ENCODE measurements around the gene USP54. TPM values are rescaled to one million over a fixed set of nuclear protein-coding genes. Genes with fewer than 3 reads are reported as not detected.
A peak's percentile ranks its signal among the peaks of the same experiment; 100 is the strongest.

The USP54 gene
- total and polyA plus RNA-seq, 2 experiments from 2014 or later, result 15.1 to 27.4 TPM

GRCh38 chr10:73512207-73512743 is 78.9 kb downstream of the USP54 start:
- no peaks in the 10 kb centered on the region for H3K27me3 ChIP-seq (ENCODE audit: insufficient read depth)
- no peaks in the 10 kb centered on the region for H4K20me1 ChIP-seq (replicated peaks; ENCODE audit: insufficient read depth)
- TF ChIP-seq STAT1 (IDR thresholded peaks at IDR 0.05; ENCODE audit: unreplicated experiment) (no peak), JUNB (IDR thresholded peaks at IDR 0.05; ENCODE audit: unreplicated experiment) (no peak), POLR2AphosphoS5 (IDR thresholded peaks at IDR 0.05; ENCODE audit: low read depth) (no peak)
- Mint-ChIP-seq H3K27ac (no peak overlapping the region), H3K27me3 (ENCODE audit: insufficient read depth, low read depth, poor library complexity) (peaks cover 2% of the 10 kb centered on the region), H3K9me3 (no peaks in the 10 kb centered on the region), H3K36me3 (ENCODE audit: low read depth) (peaks cover 17% of the 10 kb centered on the region), H3K4me1 (no peaks in the 10 kb centered on the region), H3K4me3 (no peak overlapping the region)
- H3K4me2 ChIP-seq, result no peak overlapping the region
- DNase-seq (ENCODE audit: low spot score), result no peak
- H3F3A ChIP-seq (replicated peaks; ENCODE audit: low read depth), result no peaks in the 10 kb centered on the region
- H3K36me3 ChIP-seq (ENCODE audit: insufficient read depth), result no peaks in the 10 kb centered on the region
- H3K79me2 ChIP-seq (replicated peaks; ENCODE audit: insufficient read depth), result no peaks in the 10 kb centered on the region
- no peak overlapping the region for H3K4me3 ChIP-seq
- ATAC-seq, result no peak
- H3K4me1 ChIP-seq (ENCODE audit: insufficient read depth), result no peaks in the 10 kb centered on the region
- no peak overlapping the region for H2AFZ ChIP-seq
- no peak overlapping the region for H3K27ac ChIP-seq (ENCODE audit: low read depth)
- no peaks in the 10 kb centered on the region for H3K9me2 ChIP-seq (ENCODE audit: insufficient read depth)

DNA sequence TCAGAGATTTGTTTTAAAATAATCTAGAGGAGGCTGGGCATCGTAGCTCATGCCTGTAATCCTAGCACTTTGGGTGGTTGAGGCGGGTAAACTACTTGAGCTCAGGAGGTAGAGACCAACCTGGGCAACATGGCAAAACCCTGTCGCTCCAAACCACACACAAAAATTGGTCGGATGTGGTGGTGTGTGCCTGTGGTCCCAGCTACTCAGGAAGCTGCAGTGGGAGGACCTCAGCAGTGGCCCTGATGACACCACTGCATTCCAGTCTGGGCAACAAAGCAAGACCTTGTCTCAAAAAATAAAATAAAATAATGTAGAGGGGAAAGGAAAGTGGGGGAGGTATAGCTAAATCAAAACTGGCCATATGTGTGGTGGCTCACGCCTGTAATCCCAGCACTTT is 81.4 kb downstream of the USP54 start:
- Histone ChIP-seq H3K27me3 (ENCODE audit: insufficient read depth) (no peaks in the 10 kb centered on the region), H3K79me2 (replicated peaks; ENCODE audit: insufficient read depth) (no peaks in the 10 kb centered on the region), H3K36me3 (ENCODE audit: insufficient read depth) (no peaks in the 10 kb centered on the region), H3K9me2 (ENCODE audit: insufficient read depth) (no peaks in the 10 kb centered on the region), H4K20me1 (replicated peaks; ENCODE audit: insufficient read depth) (no peaks in the 10 kb centered on the region), H3K4me3 (no peak overlapping the region), H3F3A (replicated peaks; ENCODE audit: low read depth) (no peaks in the 10 kb centered on the region), H3K4me1 (ENCODE audit: insufficient read depth) (peaks cover 19% of the 10 kb centered on the region), H3K27ac (ENCODE audit: low read depth) (no peak overlapping the region), H3K4me2 (no peak overlapping the region), H2AFZ (no peak overlapping the region)
- Mint-ChIP-seq H3K4me1 (peaks cover 20% of the 10 kb centered on the region), H3K36me3 (ENCODE audit: low read depth) (peaks cover 13% of the 10 kb centered on the region), H3K27ac (no peak overlapping the region), H3K4me3 (no peak overlapping the region), H3K9me3 (no peaks in the 10 kb centered on the region), H3K27me3 (ENCODE audit: insufficient read depth, low read depth, poor library complexity) (peaks cover 5% of the 10 kb centered on the region)
- DNase-seq (ENCODE audit: low spot score) (no peak), ATAC-seq (no peak)
- TF ChIP-seq ZNF114 (CRISPR knock-in tag; IDR thresholded peaks at IDR 0.05), result no peak
- TF ChIP-seq JUNB (IDR thresholded peaks at IDR 0.05; ENCODE audit: unreplicated experiment), result no peak
- TF ChIP-seq CREB1 (CRISPR knock-in tag; IDR thresholded peaks at IDR 0.05; ENCODE audit: low read depth), result no peak
- no peak for TF ChIP-seq NANOG (IDR thresholded peaks at IDR 0.05; ENCODE audit: borderline replicate concordance)
- TF ChIP-seq EZH2phosphoT487 (IDR thresholded peaks at IDR 0.05; ENCODE audit: unreplicated experiment), result no peak
- TF ChIP-seq, protein P1, sequence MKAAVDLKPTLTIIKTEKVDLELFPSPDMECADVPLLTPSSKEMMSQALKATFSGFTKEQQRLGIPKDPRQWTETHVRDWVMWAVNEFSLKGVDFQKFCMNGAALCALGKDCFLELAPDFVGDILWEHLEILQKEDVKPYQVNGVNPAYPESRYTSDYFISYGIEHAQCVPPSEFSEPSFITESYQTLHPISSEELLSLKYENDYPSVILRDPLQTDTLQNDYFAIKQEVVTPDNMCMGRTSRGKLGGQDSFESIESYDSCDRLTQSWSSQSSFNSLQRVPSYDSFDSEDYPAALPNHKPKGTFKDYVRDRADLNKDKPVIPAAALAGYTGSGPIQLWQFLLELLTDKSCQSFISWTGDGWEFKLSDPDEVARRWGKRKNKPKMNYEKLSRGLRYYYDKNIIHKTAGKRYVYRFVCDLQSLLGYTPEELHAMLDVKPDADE (IDR thresholded peaks at IDR 0.05), result no peak
- TF ChIP-seq POLR2AphosphoS5 (IDR thresholded peaks at IDR 0.05; ENCODE audit: low read depth), result no peak
- no peak for TF ChIP-seq EZH2 (IDR thresholded peaks at IDR 0.05; ENCODE audit: low read depth, unreplicated experiment)

GRCh38 chr10:73506491-73506890 is 84.7 kb downstream of the USP54 start:
- peak overlapping the region; percentile 78 for H3K27ac ChIP-seq (ENCODE audit: low read depth)
- H3K4me3 ChIP-seq, result peak overlapping the region; percentile 8; the same call in 1 of the 2 replicates
- ATAC-seq, result no peak
- no peaks in the 10 kb centered on the region for H3F3A ChIP-seq (replicated peaks; ENCODE audit: low read depth)
- no peaks in the 10 kb centered on the region for H3K9me2 ChIP-seq (ENCODE audit: insufficient read depth)
- no peak for DNase-seq (ENCODE audit: low spot score)
- peak overlapping the region; percentile 31; the same call in 1 of the 2 replicates for H3K4me2 ChIP-seq
- H4K20me1 ChIP-seq (replicated peaks; ENCODE audit: insufficient read depth), result no peaks in the 10 kb centered on the region
- no peaks in the 10 kb centered on the region for H3K27me3 ChIP-seq (ENCODE audit: insufficient read depth)
- peaks cover 5% of the 10 kb centered on the region for H3K27me3 Mint-ChIP-seq (ENCODE audit: insufficient read depth, low read depth, poor library complexity)
- H3K36me3 Mint-ChIP-seq (ENCODE audit: low read depth), result peaks cover 17% of the 10 kb centered on the region
- H3K4me1 ChIP-seq (ENCODE audit: insufficient read depth), result peaks cover 21% of the 10 kb centered on the region
- H3K79me2 ChIP-seq (replicated peaks; ENCODE audit: insufficient read depth), result no peaks in the 10 kb centered on the region
- H2AFZ ChIP-seq, result no peak overlapping the region
- peaks cover 21% of the 10 kb centered on the region for H3K4me1 Mint-ChIP-seq
- H3K27ac Mint-ChIP-seq, result peak overlapping the region; percentile 95
- peak overlapping the region; percentile 55 for H3K4me3 Mint-ChIP-seq
- H3K36me3 ChIP-seq (ENCODE audit: insufficient read depth), result 0 out of 2 replicates have a peak, but pooled peaks cover 3% of the 10 kb centered on the region
- no peaks in the 10 kb centered on the region for H3K9me3 Mint-ChIP-seq
- TF ChIP-seq JUNB (IDR thresholded peaks at IDR 0.05; ENCODE audit: unreplicated experiment) (no peak), ZNF331 (CRISPR knock-in tag; IDR thresholded peaks at IDR 0.05; ENCODE audit: low read depth) (no peak), EZH2phosphoT487 (IDR thresholded peaks at IDR 0.05; ENCODE audit: unreplicated experiment) (no peak), CTCF (conservative IDR thresholded peaks at IDR 0.05; ENCODE audit: low read depth in 2 of 2) (no peak)
- TF ChIP-seq, protein P1 (IDR thresholded peaks at IDR 0.05), result no peak

Data from GM23338 (cell line).